K562 (cell line): ENCODE results near the gene ACP4. TPM values are rescaled to one million over a fixed set of nuclear protein-coding genes. Genes with fewer than 3 reads are reported as not detected.

Experiments used
- ATAC-seq: fragments of 200-7000 bp; cut with Tn5 transposase; 3 replicates; pipeline ENCODE4 v1.9.1; 2020; ENCODE audit warnings: moderate library complexity
- BruUV-seq: library from RNA; stranded (reverse); fragments of 400-500 nt; replicated peaks from 2 replicates; lab custom pipeline; 2021; lab: Mats Ljungman, UMichigan
- CTCF ChIA-PET: fragments of 300-600 bp; formaldehyde crosslinking; extraction: SDS; loops from one replicate; lab custom pipeline; 2021; ENCODE audit warnings: low intra/inter-chr PET ratio; lab: Yijun Ruan, JAX
- POLR2A ChIA-PET: fragments of 300-600, 350-650 bp; sonication (Branson Sonifier 250); formaldehyde crosslinking; extraction: SDS; loops from one replicate; lab custom pipeline; 2021; ENCODE audit warnings: antibody characterized with exemption, inconsistent platforms; lab: Yijun Ruan, JAX
- DNase-seq, 4 experiments: peaks; one replicate each; pipeline versions ENCODE4 v3.0.0 to v3.0.0-alpha.2; 2011 to 2018; ENCODE audit warnings: low spot score in 3 of 4, mixed read lengths in 3 of 4; ENCODE audit errors: extremely low read depth in 1 of 4
- FAIRE-seq: peaks from 2 replicates; lab custom pipeline; 2011; peaks lifted over from hg19 to GRCh38; lab: Jason Lieb, UNC
- H2AFZ ChIP-seq: 2 replicates; pipeline ENCODE4 v1.6.0; 2011; ENCODE audit warnings: low read depth, low read length, control low read depth, inconsistent platforms
- H3K27ac ChIP-seq: fragments of 200-600 bp; 3 replicates; pipeline ENCODE4 v1.8.0; 2011; ENCODE audit warnings: low read depth, mild to moderate bottlenecking, control low read depth, inconsistent platforms, low read length, moderate library complexity, mixed read lengths; ENCODE audit errors: extremely low read depth
- H3K27me3 ChIP-seq, 2 experiments: fragments of 300-600 bp in 1 of 2; 2 replicates in 1 of 2; 3 replicates in 1 of 2; pipeline versions ENCODE4 v1.6.0 to v1.8.0; 2011; ENCODE audit warnings: inconsistent platforms in 2 of 2, low read length in 2 of 2, mild to moderate bottlenecking in 1 of 2, mixed read lengths in 1 of 2, moderate library complexity in 1 of 2; ENCODE audit not compliant: control insufficient read depth in 2 of 2, insufficient read depth in 2 of 2
- H3K36me3 ChIP-seq: fragments of 300-600 bp; 3 replicates; pipeline ENCODE4 v1.8.0; 2011; ENCODE audit warnings: mild to moderate bottlenecking, low read length, inconsistent platforms; ENCODE audit not compliant: control insufficient read depth, insufficient read depth
- H3K4me1 ChIP-seq, 2 experiments: fragments of 200-600 bp in 1 of 2; replicated peaks in 1 of 2; 2 replicates in 1 of 2; 3 replicates in 1 of 2; pipeline versions ENCODE4 v1.5.1 to v1.8.0; 2011; ENCODE audit warnings: inconsistent platforms in 2 of 2, low read length in 2 of 2, mild to moderate bottlenecking in 1 of 2, mixed read lengths in 1 of 2, moderate library complexity in 1 of 2; ENCODE audit not compliant: control insufficient read depth in 2 of 2, insufficient read depth in 2 of 2
- H3K4me2 ChIP-seq: 2 replicates; pipeline ENCODE4 v1.6.1; 2011; ENCODE audit warnings: low read length, control low read depth, inconsistent platforms, mixed read lengths; ENCODE audit not compliant: insufficient read depth
- H3K4me3 ChIP-seq: fragments of 200-600 bp; sonication (generic), shearing (Covaris generic); 2 replicates; pipeline ENCODE4 v1.5.1; 2016; ENCODE audit warnings: control low read depth, inconsistent platforms
- H3K79me2 ChIP-seq: fragments of 200-600 bp; 3 replicates; pipeline ENCODE4 v1.8.0; 2011; ENCODE audit warnings: low read length, inconsistent platforms; ENCODE audit not compliant: control insufficient read depth, insufficient read depth
- H3K9ac ChIP-seq, 2 experiments: 2 replicates each; pipeline versions ENCODE4 v1.6.0 to v1.6.1; 2011; ENCODE audit warnings: low read depth in 2 of 2, low read length in 2 of 2, control low read depth in 1 of 2, inconsistent platforms in 1 of 2, mild to moderate bottlenecking in 1 of 2, mixed read lengths in 1 of 2; ENCODE audit not compliant: insufficient read depth in 1 of 2
- H3K9me1 ChIP-seq: one replicate; pipeline ENCODE4 v1.6.0; 2011; ENCODE audit warnings: inconsistent platforms, mild to moderate bottlenecking, low read length, moderate library complexity; ENCODE audit not compliant: control insufficient read depth, insufficient read depth
- H3K9me3 ChIP-seq: replicated peaks from 2 replicates; pipeline ENCODE4 v1.5.1; 2011; ENCODE audit warnings: low read depth, low read length, inconsistent platforms; ENCODE audit not compliant: control insufficient read depth, insufficient read depth
- H4K20me1 ChIP-seq: replicated peaks from 2 replicates; pipeline ENCODE4 v1.6.1; 2011; ENCODE audit warnings: low read length, inconsistent platforms, mixed read lengths; ENCODE audit not compliant: control insufficient read depth, insufficient read depth
- CHCHD3 ChIP-seq: fragments of 250-450 bp; sonication (Bioruptor Pico); IDR thresholded peaks from 2 replicates; pipeline ENCODE4 v2.1.2; 2022; ENCODE audit warnings: mild to moderate bottlenecking
- JUN ChIP-seq, 2 experiments: sonication (generic) in 1 of 2; formaldehyde crosslinking in 1 of 2; IDR thresholded peaks; 2 replicates each; pipeline versions ENCODE4 v1.6.1 to v1.8.0; 2012 to 2022; ENCODE audit warnings: borderline replicate concordance in 2 of 2, mild to moderate bottlenecking in 2 of 2, improper control_type of control experiment in 1 of 2, low read depth in 1 of 2, low read length in 1 of 2, missing genetic modification reagents in 1 of 2
- PYGO2 ChIP-seq: fragments of 450-650 bp; IDR thresholded peaks from 2 replicates; pipeline ENCODE4 v1.6.1; 2016; ENCODE audit warnings: mild to moderate bottlenecking, missing genetic modification characterization, moderate library complexity, missing compliant biosample characterization
- SIN3B ChIP-seq: fragments of 450-650 bp; IDR thresholded peaks from 2 replicates; pipeline ENCODE4 v1.6.1; 2017; ENCODE audit warnings: low read depth, mild to moderate bottlenecking, moderate library complexity
- SREBF2 ChIP-seq: sonication (generic); formaldehyde crosslinking; IDR thresholded peaks from 2 replicates; pipeline ENCODE4 v1.4.0; 2020; ENCODE audit warnings: mild to moderate bottlenecking, missing genetic modification reagents
- ZKSCAN8 ChIP-seq: fragments of 200-800 bp; sonication (Bioruptor generic); IDR thresholded peaks from 2 replicates; pipeline ENCODE4 v1.6.1; 2016; ENCODE audit warnings: missing genetic modification characterization, missing compliant biosample characterization
- ZNF707 ChIP-seq: fragments of 250-450 bp; sonication (Bioruptor Pico); conservative IDR thresholded peaks from 2 replicates; pipeline ENCODE4 v1.8.0; 2022; ENCODE audit warnings: inconsistent platforms, mild to moderate bottlenecking, moderate library complexity
- WGBS: fragments of 100-300 bp; shearing (Covaris generic); methylation state at CpG from one replicate; pipeline ENCODE4 v1.1.6; 2016; ENCODE audit warnings: low coverage, mixed read lengths; ENCODE audit not compliant: insufficient coverage; ENCODE audit errors: missing lambda C conversion rate; 5-methylcytosine and 5-hydroxymethylcytosine counted together
- in situ Hi-C: fragments of 300-500 bp; cut with MboI; formaldehyde crosslinking; loops from 4 replicates; pipeline ENCODE4 v1.15.0; 2018; ENCODE audit warnings: inconsistent platforms, mixed read lengths
- intact Hi-C: fragments of 100-400 bp; cut with micrococcal nuclease; formaldehyde crosslinking; loops from 2 replicates; pipeline ENCODE4 v1.14.2; 2022
- polyA plus RNA-seq, 8 experiments: library from polyadenylated mRNA; depleted of rRNA in 4 of 8; stranded (reverse) in 5 of 8; unstranded in 3 of 8; fragments of >200 nt; fragmentation: Nextera tagmentation in 2 of 8; fragmentation: Illumina TruSeq in 1 of 8; extraction: Ambion mirVana in 2 of 8; extraction: Trizol in 1 of 8; gene quantifications; 2 replicates each; pipeline versions ENCODE4 v1.2.1 to v1.2.3, GENCODE V29; 2011 to 2014; ENCODE audit warnings: inconsistent platforms in 1 of 8, missing spikeins in 1 of 8
- total RNA-seq, 7 experiments: library from RNA; depleted of rRNA in 6 of 7; stranded (reverse); fragments of >200 nt in 6 of 7; fragmentation: Illumina TruSeq in 2 of 7; extraction: Trizol in 2 of 7; gene quantifications; 2 replicates each; pipeline versions ENCODE4 v1.2.1 to v1.2.3, GENCODE V29; 2011 to 2021; ENCODE audit warnings: low replicate concordance in 1 of 7
- TF ChIP-seq, protein P1 (sequence below): fragments of 450-650 bp; IDR thresholded peaks from 2 replicates; pipeline ENCODE4 v1.6.1; 2017; ENCODE audit warnings: antibody characterized with exemption, mild to moderate bottlenecking
- TF ChIP-seq, protein P2 (sequence below): fragments of 200-400 bp; formaldehyde crosslinking; IDR thresholded peaks from 2 replicates; pipeline ENCODE4 v1.6.1; 2017; ENCODE audit warnings: mild to moderate bottlenecking, low read depth, low read length, moderate library complexity
- TF ChIP-seq, protein P3 (sequence below): fragments of 250-450 bp; sonication (Bioruptor Pico); IDR thresholded peaks from 2 replicates; pipeline ENCODE4 v1.6.1; 2021; ENCODE audit warnings: mild to moderate bottlenecking
- TF ChIP-seq, protein P4 (sequence below): fragments of 250-450 bp; sonication (Bioruptor Pico); IDR thresholded peaks from 2 replicates; pipeline ENCODE4 v1.9.0; 2021; ENCODE audit warnings: mild to moderate bottlenecking
- TF ChIP-seq, protein P5 (sequence below): sonication (generic); formaldehyde crosslinking; IDR thresholded peaks from 2 replicates; pipeline ENCODE4 v1.8.0; 2022; ENCODE audit warnings: missing genetic modification reagents, mild to moderate bottlenecking, moderate library complexity, borderline replicate concordance

ACP4 gene
- total and polyA plus RNA-seq, 9 of the 15 experiments (the other 6 are each of a cell fraction or from before 2014, with no cell fraction given), result not detected

DNA sequence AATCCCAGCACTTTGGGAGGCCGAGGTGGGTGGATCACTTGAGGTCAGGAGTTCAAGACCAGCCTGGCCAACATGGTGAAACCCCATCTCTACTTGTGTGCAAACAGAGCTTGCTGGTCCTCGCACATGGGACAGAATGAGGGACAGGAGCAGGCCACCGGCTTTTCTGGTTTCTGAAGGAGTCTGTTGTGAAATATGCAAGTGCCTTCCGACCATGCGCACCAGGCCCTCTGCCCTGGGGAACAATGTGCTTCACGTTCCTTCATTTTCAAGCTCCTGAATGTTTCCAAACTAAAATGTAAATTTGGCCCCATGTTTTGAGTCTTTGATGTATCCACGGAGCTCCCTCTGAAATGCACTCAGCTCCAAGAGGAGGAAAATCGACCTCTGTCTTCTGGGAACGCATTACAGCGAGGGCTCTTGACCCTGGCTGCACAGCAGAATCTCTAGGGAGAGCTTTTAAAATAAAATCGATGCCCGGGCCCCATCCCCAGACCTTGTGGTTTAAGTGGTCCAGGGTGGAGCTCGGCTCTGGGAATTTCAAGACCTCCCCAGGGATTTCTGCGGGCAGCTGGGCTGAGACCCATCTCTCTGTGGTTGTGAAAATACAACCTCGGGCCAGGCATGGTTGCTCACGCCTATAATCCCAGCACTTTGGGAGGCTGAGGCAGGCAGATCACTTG lies 9.3 kb upstream of the ACP4 start:
- FAIRE-seq, result no peak
- H3K9ac ChIP-seq, result no peak overlapping the region
- ChIA-PET POLR2A (interaction anchor here (0.6 to 1.3 kb wide), 3 partner anchors 19 to 76 kb away, joined by 4 to 7 read pairs (median 5); no protein-coding TSS in a partner anchor), CTCF (interaction anchor here (1.0 to 4.2 kb wide), 2 partner anchors 56 to 243 kb away, joined by 3 to 91 read pairs; partner anchors contain the start of gene CLEC11A)
- no TSS peak for BruUV-seq
- no peaks in the 10 kb centered on the region for H3K36me3 ChIP-seq
- H3K9me1 ChIP-seq, result no peaks in the 10 kb centered on the region
- H3K27ac ChIP-seq, result no peak overlapping the region
- no peaks in the 10 kb centered on the region for H3K9me3 ChIP-seq
- 55% methylated on average over 16 of the region's 16 CpGs for WGBS
- no peak overlapping the region for H3K4me2 ChIP-seq
- ATAC-seq, result no peak
- H4K20me1 ChIP-seq, result no peaks in the 10 kb centered on the region
- H2AFZ ChIP-seq, result no peak overlapping the region
- H3K4me3 ChIP-seq, result no peak overlapping the region
- intact Hi-C loops, result loop anchor here (5.0 kb wide), 1 partner anchor 174 kb away; no protein-coding TSS in a partner anchor
- no peak for DNase-seq
- no peaks in the 10 kb centered on the region for H3K79me2 ChIP-seq
- no peaks in the 10 kb centered on the region for H3K27me3 ChIP-seq
- H3K4me1 ChIP-seq, result peaks cover 21 to 27% of the 10 kb centered on the region in 2 experiments; a peak in 4 of 5 replicates
- in situ Hi-C loops, result loop anchor here (5.0 to 10.0 kb wide), 2 partner anchors 249 to 426 kb away; no protein-coding TSS in a partner anchor
- TF ChIP-seq, protein P1, sequence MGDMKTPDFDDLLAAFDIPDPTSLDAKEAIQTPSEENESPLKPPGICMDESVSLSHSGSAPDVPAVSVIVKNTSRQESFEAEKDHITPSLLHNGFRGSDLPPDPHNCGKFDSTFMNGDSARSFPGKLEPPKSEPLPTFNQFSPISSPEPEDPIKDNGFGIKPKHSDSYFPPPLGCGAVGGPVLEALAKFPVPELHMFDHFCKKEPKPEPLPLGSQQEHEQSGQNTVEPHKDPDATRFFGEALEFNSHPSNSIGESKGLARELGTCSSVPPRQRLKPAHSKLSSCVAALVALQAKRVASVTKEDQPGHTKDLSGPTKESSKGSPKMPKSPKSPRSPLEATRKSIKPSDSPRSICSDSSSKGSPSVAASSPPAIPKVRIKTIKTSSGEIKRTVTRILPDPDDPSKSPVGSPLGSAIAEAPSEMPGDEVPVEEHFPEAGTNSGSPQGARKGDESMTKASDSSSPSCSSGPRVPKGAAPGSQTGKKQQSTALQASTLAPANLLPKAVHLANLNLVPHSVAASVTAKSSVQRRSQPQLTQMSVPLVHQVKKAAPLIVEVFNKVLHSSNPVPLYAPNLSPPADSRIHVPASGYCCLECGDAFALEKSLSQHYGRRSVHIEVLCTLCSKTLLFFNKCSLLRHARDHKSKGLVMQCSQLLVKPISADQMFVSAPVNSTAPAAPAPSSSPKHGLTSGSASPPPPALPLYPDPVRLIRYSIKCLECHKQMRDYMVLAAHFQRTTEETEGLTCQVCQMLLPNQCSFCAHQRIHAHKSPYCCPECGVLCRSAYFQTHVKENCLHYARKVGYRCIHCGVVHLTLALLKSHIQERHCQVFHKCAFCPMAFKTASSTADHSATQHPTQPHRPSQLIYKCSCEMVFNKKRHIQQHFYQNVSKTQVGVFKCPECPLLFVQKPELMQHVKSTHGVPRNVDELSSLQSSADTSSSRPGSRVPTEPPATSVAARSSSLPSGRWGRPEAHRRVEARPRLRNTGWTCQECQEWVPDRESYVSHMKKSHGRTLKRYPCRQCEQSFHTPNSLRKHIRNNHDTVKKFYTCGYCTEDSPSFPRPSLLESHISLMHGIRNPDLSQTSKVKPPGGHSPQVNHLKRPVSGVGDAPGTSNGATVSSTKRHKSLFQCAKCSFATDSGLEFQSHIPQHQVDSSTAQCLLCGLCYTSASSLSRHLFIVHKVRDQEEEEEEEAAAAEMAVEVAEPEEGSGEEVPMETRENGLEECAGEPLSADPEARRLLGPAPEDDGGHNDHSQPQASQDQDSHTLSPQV, result no peak
- TF ChIP-seq ZKSCAN8 (CRISPR knock-in tag), result no peak
- TF ChIP-seq, protein P2, sequence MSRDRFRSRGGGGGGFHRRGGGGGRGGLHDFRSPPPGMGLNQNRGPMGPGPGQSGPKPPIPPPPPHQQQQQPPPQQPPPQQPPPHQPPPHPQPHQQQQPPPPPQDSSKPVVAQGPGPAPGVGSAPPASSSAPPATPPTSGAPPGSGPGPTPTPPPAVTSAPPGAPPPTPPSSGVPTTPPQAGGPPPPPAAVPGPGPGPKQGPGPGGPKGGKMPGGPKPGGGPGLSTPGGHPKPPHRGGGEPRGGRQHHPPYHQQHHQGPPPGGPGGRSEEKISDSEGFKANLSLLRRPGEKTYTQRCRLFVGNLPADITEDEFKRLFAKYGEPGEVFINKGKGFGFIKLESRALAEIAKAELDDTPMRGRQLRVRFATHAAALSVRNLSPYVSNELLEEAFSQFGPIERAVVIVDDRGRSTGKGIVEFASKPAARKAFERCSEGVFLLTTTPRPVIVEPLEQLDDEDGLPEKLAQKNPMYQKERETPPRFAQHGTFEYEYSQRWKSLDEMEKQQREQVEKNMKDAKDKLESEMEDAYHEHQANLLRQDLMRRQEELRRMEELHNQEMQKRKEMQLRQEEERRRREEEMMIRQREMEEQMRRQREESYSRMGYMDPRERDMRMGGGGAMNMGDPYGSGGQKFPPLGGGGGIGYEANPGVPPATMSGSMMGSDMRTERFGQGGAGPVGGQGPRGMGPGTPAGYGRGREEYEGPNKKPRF, result no peak
- no peak for TF ChIP-seq SREBF2 (CRISPR knock-in tag)
- no peak for TF ChIP-seq PYGO2 (tag)
- TF ChIP-seq, protein P3, sequence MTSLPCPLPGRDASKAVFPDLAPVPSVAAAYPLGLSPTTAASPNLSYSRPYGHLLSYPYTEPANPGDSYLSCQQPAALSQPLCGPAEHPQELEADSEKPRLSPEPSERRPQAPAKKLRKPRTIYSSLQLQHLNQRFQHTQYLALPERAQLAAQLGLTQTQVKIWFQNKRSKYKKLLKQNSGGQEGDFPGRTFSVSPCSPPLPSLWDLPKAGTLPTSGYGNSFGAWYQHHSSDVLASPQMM (CRISPR knock-in tag), result no peak
- TF ChIP-seq, protein P4, sequence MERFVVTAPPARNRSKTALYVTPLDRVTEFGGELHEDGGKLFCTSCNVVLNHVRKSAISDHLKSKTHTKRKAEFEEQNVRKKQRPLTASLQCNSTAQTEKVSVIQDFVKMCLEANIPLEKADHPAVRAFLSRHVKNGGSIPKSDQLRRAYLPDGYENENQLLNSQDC, result no peak
- TF ChIP-seq ZNF707 (CRISPR knock-in tag), result no peak
- no peak for TF ChIP-seq JUN (IDR thresholded peaks at IDR 0.05; ENCODE audit: borderline replicate concordance, low read depth, low read length)
- no peak for TF ChIP-seq JUN (CRISPR knock-in tag; IDR thresholded peaks at IDR 0.05; ENCODE audit: borderline replicate concordance)
- no peak for TF ChIP-seq SIN3B
- TF ChIP-seq, protein P5, sequence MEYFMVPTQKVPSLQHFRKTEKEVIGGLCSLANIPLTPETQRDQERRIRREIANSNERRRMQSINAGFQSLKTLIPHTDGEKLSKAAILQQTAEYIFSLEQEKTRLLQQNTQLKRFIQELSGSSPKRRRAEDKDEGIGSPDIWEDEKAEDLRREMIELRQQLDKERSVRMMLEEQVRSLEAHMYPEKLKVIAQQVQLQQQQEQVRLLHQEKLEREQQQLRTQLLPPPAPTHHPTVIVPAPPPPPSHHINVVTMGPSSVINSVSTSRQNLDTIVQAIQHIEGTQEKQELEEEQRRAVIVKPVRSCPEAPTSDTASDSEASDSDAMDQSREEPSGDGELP (CRISPR knock-in tag), result no peak
- TF ChIP-seq CHCHD3 (CRISPR knock-in tag), result no peak
